HG02885 (cell line): ENCODE data around the gene HOXB9.

Experiments used
- ATAC-seq: cut with Tn5 transposase; IDR thresholded peaks from one replicate; pipeline ENCODE4 v1.9.1; 2021; ENCODE audit warnings: mild to moderate bottlenecking; ENCODE audit not compliant: unreplicated experiment, poor library complexity

HOXB9 gene

GRCh38 chr17:48612854-48613691 lies 13.1 kb downstream of the HOXB9 start:
- ATAC-seq = no peak

- ATAC-seq = no peak
Measured at GRCh38 chr17:48612456-48612853, 13.7 kb downstream of the HOXB9 start.

GRCh38 chr17:48611681-48612455 lies 14.3 kb downstream of the HOXB9 start:
- ATAC-seq = no peak

- no peak for ATAC-seq
Measured at GRCh38 chr17:48611213-48611612, 14.9 kb downstream of the HOXB9 start.

- ATAC-seq = no peak
Measured at GRCh38 chr17:48610282-48611211, 15.6 kb downstream of the HOXB9 start, which contains the start of gene HOXB7. TSS of gene HOXB7 (minus strand) at chr17:48611017. CDS start at chr17:48610918, 99 bp downstream.

GRCh38 chr17:48609759-48610281 lies 16.3 kb downstream of the HOXB9 start:
- ATAC-seq = no peak

- no peak for ATAC-seq
Measured at GRCh38 chr17:48609033-48609432, 17.1 kb downstream of the HOXB9 start.

- no peak for ATAC-seq
Measured at GRCh38 chr17:48608494-48608834, 17.7 kb downstream of the HOXB9 start.

- ATAC-seq = no peak
Measured at GRCh38 chr17:48606892-48607614, 19.1 kb downstream of the HOXB9 start.

GRCh38 chr17:48605991-48606891 lies 19.9 kb downstream of the HOXB9 start:
- no peak for ATAC-seq

- ATAC-seq = no peak
Measured at GRCh38 chr17:48605409-48605919, 20.7 kb downstream of the HOXB9 start.

GRCh38 chr17:48604770-48605329 lies 21.3 kb downstream of the HOXB9 start, which contains the start of gene HOXB6:
TSS of gene HOXB6 (minus strand) at chr17:48604986. CDS start at chr17:48598150, 6,836 bp downstream.
- no peak for ATAC-seq

GRCh38 chr17:48603959-48604769 lies 22.0 kb downstream of the HOXB9 start:
- no peak for ATAC-seq

- no peak for ATAC-seq
Measured at GRCh38 chr17:48601539-48602425, 24.4 kb downstream of the HOXB9 start.

GRCh38 chr17:48601207-48601538 lies 25.0 kb downstream of the HOXB9 start:
- ATAC-seq = no peak
